GM12875 (cell line): ENCODE measurements around the gene EXOG.

ENCODE experiments used
- H3K4me3 ChIP-seq: one replicate; pipeline ENCODE4 v1.5.1; 2011; ENCODE audit warnings: low read depth, low read length, control low read depth
- CTCF ChIP-seq: IDR thresholded peaks from 2 replicates; pipeline ENCODE4 v1.5.1; 2011; ENCODE audit warnings: low read depth, mild to moderate bottlenecking, control low read depth, inconsistent platforms, low read length, moderate library complexity, borderline replicate concordance; ENCODE audit not compliant: insufficient read depth

The EXOG gene

DNA sequence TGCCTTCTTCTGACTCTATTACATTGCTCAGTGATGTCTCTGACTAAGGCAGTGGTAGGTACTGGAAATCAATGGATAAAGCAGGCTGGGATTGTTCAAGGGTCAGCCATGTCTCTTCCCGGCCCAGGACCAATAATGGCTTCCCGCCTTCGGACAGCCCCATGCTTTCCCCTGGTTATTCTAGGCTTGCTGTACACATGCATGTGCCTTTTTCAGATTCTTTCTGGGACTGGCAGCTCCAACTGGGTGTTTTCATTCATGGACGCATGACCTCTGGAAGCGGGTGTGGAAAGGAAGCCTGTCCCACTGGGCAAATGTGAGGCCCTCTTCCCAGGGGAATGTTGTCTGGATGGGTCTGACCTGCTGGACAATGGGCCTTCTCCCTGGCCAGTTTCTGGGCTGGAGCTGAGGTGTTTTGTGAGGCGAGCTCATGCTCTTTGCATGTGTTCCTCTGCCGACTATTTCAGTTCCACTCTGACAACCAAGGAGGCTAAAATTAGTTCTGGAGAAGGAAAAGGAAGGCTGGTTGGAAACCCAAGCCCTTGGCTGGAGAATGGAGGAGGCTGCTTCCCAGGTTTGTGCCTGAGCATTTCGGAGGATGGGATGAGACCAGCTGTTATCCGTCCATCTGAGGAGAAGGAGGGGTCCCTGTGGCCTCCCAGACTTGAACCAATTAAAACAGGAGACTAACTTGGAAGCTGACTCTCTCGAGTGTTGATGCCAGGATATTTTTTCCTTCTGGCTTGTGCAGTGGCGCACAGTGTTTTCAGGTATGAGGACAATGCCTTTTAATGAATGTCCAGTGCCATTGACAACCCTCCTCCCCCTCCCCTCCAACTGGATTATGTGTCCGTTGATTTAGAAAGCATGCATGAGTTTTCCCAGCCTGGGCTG is 35.5 kb upstream of the EXOG start:
- H3K4me3 ChIP-seq, result no peak overlapping the region
- no peak for TF ChIP-seq CTCF

DNA sequence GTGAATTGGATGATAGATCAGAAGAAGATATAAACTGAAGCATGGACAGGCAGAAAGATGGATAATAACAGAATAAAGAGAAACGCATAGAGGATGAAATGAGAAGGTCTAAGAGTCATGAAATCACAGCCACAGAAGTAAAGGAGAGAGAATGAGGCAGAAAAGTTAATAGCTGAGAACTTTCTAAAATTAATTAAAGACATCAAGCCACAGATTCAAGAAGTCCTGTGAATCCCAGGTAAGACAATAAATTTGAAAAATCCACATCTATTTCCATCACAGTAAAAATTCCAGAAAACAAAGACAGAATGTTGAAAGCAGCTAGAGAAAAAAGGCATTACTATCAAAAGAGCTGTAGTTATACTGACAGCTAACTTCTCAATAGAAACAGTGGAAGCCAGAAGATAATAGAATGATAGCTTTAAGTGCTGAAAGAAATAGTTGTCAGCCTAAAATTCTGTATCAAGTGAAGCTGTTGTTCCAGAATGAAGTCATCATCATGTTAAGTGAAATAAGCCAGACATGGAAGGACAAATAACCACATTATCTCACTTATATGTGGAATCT is 30.5 kb upstream of the EXOG start:
- TF ChIP-seq CTCF, result no peak
- no peak overlapping the region for H3K4me3 ChIP-seq

GRCh38 chr3:38468765-38469164 is 27.4 kb upstream of the EXOG start:
- TF ChIP-seq CTCF, result no peak
- H3K4me3 ChIP-seq, result no peak overlapping the region

DNA sequence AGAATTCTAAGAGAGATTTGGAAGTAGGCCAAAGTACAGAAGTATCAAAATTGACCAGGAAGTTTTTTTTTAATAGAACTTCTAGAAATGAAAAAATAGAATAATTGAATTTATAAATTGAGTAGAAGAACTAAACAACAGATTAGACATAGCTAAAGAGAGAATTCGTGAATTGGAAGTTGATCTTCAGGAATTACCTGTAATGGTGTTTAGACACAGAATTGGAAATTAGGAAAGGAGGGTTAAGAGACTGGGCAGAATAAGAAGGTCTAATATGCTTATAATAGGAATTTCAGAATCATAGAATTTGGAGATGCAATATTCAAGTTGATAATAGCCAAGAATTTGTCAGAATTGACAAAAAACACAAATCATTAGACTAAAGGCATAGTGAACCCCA is 26.3 kb upstream of the EXOG start:
- H3K4me3 ChIP-seq, result no peak overlapping the region
- no peak for TF ChIP-seq CTCF

GRCh38 chr3:38471260-38471857 is 24.8 kb upstream of the EXOG start:
- no peak for TF ChIP-seq CTCF
- H3K4me3 ChIP-seq, result no peak overlapping the region

- no peak overlapping the region for H3K4me3 ChIP-seq
- no peak for TF ChIP-seq CTCF
Observed at GRCh38 chr3:38472342-38472741, 23.8 kb upstream of the EXOG start.
